ENCODE measurements around the gene SPP1.
"Not testable (repeated sequence)": the region's sequence is repeated elsewhere in the genome, so short reads cannot be mapped to it uniquely, and the experiment has no call there.

Gene SPP1

GRCh38 chr4:87939978-87940690 lies 35.4 kb upstream of the SPP1 start:
- no peak for TF ChIP-seq CTCF (IDR thresholded peaks at IDR 0.05; ENCODE audit: insufficient read depth, low read length, poor library complexity, severe bottlenecking)
- no peaks in the 10 kb centered on the region for H3K36me3 ChIP-seq (ENCODE audit: control insufficient read depth, insufficient read depth, low read length)
- DNase-seq (ENCODE audit: extremely low read depth, insufficient read length), result no peak

GRCh38 chr4:87940809-87941208 lies 34.7 kb upstream of the SPP1 start:
- not testable (repeated sequence) for H3K4me3 ChIP-seq (replicated peaks; ENCODE audit: low read depth, low read length); H3K36me3 ChIP-seq (ENCODE audit: control insufficient read depth, insufficient read depth, low read length); H3K27me3 ChIP-seq (replicated peaks; ENCODE audit: control insufficient read depth, insufficient read depth, low read length); DNase-seq (ENCODE audit: extremely low read depth, insufficient read length)

More at GRCh38 chr4:87939978-87940690, 35.4 kb upstream of the SPP1 start:
- Histone ChIP-seq H3K4me3 (replicated peaks; ENCODE audit: low read depth, low read length) (no peak overlapping the region), H3K27me3 (replicated peaks; ENCODE audit: control insufficient read depth, insufficient read depth, low read length) (no peaks in the 10 kb centered on the region)

DNA sequence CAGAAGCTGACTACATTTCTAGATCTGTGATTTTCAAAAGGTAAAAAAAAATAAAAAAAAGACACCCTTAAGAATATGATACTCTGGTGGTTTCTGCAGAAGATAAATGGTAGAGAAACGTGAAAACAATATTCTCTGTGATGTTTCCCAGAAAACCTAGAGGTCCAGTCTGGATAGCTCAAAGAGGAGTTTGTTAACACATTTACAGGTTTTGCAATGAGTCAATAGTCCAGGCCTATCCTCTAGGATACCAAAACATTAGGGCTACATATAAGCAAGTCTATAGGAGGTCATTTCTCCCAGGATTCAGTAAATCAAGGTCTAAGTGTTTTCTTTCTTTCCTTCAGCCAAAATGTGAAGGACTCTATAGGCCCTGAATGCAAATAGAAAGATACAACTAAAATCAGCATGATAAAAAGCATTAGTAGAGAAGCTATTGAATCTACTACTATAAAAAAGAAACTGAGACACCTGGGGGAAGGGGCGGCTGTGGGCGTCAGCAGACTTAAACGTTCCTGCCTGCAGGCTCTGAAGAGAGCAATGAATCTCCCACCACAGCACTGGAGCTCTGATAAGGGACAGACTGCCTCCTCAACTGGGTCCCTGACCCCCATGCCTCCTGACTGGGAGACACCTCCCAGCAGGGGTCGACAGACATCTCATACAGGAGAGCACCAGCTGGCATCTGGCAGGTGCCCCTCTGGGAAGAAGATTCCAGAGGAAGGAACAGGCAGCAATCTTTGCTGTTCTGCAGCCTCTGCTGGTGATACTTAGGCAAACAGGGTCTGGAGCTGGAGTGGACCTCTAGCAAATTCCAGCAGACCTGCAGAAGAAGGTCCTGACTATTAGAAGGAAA lies 33.7 kb upstream of the SPP1 start:
- Histone ChIP-seq H3K36me3 (ENCODE audit: control insufficient read depth, insufficient read depth, low read length) (no peaks in the 10 kb centered on the region), H3K27me3 (replicated peaks; ENCODE audit: control insufficient read depth, insufficient read depth, low read length) (no peaks in the 10 kb centered on the region), H3K4me3 (replicated peaks; ENCODE audit: low read depth, low read length) (no peak overlapping the region)
- TF ChIP-seq CTCF (IDR thresholded peaks at IDR 0.05; ENCODE audit: insufficient read depth, low read length, poor library complexity, severe bottlenecking), result no peak
- DNase-seq (ENCODE audit: extremely low read depth, insufficient read length), result no peak

- no peaks in the 10 kb centered on the region for H3K36me3 ChIP-seq (ENCODE audit: control insufficient read depth, insufficient read depth, low read length)
- no peaks in the 10 kb centered on the region for H3K27me3 ChIP-seq (replicated peaks; ENCODE audit: control insufficient read depth, insufficient read depth, low read length)
- TF ChIP-seq CTCF (IDR thresholded peaks at IDR 0.05; ENCODE audit: insufficient read depth, low read length, poor library complexity, severe bottlenecking), result no peak
- no peak overlapping the region for H3K4me3 ChIP-seq (replicated peaks; ENCODE audit: low read depth, low read length)
- no peak for DNase-seq (ENCODE audit: extremely low read depth, insufficient read length)
Measured at GRCh38 chr4:87943660-87944149, 31.8 kb upstream of the SPP1 start.

GRCh38 chr4:87944967-87945366 lies 30.5 kb upstream of the SPP1 start:
- Histone ChIP-seq H3K4me3 (replicated peaks; ENCODE audit: low read depth, low read length) (no peak overlapping the region), H3K27me3 (replicated peaks; ENCODE audit: control insufficient read depth, insufficient read depth, low read length) (no peaks in the 10 kb centered on the region), H3K36me3 (ENCODE audit: control insufficient read depth, insufficient read depth, low read length) (no peaks in the 10 kb centered on the region)
- TF ChIP-seq CTCF (IDR thresholded peaks at IDR 0.05; ENCODE audit: insufficient read depth, low read length, poor library complexity, severe bottlenecking), result no peak
- no peak for DNase-seq (ENCODE audit: extremely low read depth, insufficient read length)

DNA sequence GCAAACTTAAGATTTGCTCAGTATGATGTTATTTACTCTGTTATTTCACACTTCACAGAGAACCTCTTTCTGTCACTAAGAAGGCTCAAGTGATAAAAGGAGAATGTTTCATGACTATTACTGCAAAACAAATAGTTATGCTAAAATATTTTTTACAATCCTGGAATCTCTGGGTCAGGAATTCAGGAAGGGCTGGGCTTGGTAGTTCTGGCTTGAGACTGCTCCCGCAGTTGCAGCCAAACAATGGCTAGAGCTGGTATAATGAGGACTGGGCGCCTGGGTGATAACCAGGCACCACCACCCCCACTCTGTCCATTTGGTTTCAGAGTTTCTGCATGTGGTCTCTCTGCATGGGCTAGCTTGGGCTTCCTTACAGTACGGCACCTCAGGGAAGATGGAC lies 28.7 kb upstream of the SPP1 start:
- Histone ChIP-seq H3K4me3 (replicated peaks; ENCODE audit: low read depth, low read length) (no peak overlapping the region), H3K36me3 (ENCODE audit: control insufficient read depth, insufficient read depth, low read length) (no peaks in the 10 kb centered on the region), H3K27me3 (replicated peaks; ENCODE audit: control insufficient read depth, insufficient read depth, low read length) (no peaks in the 10 kb centered on the region)
- TF ChIP-seq CTCF (IDR thresholded peaks at IDR 0.05; ENCODE audit: insufficient read depth, low read length, poor library complexity, severe bottlenecking), result no peak
- DNase-seq (ENCODE audit: extremely low read depth, insufficient read length), result no peak
